TTC549 (cell line): ENCODE measurements around the gene RCAN3.
"Not testable (repeated sequence)": the region's sequence is repeated elsewhere in the genome, so short reads cannot be mapped to it uniquely, and the experiment has no call there.

Source experiments
- FAIRE-seq: peaks from 2 replicates; lab custom pipeline; 2012; peaks lifted over from hg19 to GRCh38; lab: Jason Lieb, UNC

The RCAN3 gene

DNA sequence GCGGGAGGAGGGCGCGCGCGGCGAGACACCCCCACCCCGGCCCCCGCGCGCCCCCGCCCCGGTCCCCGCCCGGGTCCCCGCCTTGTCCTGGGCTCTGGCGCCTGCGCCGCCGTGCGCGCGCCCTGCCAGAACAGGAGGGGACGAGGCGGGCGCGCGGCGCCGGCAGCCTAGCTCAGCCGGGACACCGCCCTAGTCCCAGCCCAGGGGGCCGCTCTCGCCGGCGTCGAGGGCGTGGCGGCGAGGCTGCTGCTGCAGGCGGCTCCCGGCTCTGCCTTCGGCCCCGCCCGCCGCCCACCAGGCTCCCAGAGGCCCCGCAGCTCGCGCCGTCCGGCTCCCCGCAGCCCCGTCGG, at the start of gene RCAN3:
Gene RCAN3, plus strand, starts transcription at position 128 of the 350 bp plus-strand sequence. CDS start 11,537 bp downstream, outside the sequence.
- FAIRE-seq: no peak

DNA sequence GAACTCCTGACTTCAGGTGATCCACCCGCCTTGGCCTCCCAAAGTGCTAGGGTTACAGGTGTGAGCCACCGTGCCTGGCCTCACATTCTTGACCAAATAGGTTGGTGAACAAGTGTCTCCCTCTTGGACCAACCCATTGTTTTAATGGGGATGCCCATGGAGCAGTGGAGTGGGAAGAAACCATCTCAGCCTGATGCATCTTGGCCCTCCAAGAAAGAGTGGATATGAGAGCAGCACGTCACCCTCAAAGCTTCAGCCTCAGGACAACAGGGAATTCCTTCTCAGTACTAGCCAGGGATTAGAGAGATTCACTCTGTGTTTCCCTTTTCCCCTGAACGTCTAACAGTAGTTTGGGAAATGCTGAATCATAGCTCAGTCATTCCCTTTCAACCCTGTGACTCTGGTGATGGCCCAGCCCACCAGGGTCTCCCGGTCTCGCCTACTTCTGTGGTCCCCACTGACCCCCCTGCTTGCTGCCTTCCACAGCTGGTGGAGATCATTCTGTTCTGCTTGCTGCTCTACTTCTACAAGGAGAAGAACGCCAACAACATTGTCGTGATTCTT, 49.6 kb upstream of the RCAN3 start:
- no peak for FAIRE-seq

DNA sequence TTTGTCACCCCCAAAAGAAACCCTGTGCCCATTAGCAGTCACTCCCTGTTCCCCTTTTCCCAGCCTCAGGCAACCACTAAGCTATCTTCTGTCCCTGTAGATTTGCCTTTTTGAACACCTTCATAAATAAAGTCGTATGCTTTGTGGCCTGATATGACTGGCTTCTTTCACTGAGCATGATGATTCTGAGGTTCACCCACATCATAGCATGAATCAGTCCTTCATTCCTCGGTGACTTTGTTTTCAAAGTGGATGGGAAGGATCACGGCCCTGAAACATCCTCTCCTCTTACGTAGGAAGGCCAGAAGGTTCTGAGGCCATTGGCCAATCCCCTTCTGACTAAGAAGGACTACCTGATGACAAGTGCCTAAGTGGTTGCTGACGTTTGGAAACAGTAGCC, 48.0 kb upstream of the RCAN3 start:
- no peak for FAIRE-seq

DNA sequence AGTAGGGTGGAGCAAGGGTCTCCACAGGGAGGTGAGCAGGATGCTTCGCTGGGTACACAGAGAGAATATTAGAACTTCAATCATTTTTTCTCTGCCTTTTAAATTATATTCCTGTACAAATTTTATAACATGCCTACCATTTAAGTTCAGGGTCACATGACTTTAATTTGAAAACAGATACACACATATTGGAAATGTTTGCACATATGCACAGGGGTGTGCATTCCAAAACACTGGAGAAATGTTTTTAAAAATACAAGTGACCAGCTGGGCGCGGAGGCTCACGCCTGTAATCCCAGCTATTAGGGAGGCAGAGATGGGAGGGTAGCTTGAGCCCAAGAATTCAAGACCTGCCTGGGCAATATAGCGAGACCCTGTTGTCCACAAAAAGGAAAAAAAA, 47.4 kb upstream of the RCAN3 start:
- no peak for FAIRE-seq

DNA sequence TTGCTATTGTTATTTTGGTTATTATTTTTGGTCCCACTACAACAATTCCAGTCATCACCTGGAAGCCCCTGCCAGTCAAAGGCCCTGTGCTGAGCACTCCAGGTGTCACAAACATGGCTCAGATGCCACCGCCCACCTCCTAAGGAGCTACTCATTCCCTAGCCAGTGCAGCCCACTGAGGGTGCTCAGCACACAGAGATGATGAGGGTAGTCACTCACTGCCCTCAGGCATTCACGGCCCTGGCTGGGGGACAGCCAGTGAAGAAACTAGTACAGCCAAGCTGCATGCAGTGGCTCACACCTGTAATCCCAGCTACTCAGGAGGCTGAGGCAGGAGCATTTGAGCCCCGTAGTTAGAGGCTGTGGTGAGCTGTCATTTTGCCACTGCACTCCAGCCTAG, 44.8 kb upstream of the RCAN3 start:
- no peak for FAIRE-seq

DNA sequence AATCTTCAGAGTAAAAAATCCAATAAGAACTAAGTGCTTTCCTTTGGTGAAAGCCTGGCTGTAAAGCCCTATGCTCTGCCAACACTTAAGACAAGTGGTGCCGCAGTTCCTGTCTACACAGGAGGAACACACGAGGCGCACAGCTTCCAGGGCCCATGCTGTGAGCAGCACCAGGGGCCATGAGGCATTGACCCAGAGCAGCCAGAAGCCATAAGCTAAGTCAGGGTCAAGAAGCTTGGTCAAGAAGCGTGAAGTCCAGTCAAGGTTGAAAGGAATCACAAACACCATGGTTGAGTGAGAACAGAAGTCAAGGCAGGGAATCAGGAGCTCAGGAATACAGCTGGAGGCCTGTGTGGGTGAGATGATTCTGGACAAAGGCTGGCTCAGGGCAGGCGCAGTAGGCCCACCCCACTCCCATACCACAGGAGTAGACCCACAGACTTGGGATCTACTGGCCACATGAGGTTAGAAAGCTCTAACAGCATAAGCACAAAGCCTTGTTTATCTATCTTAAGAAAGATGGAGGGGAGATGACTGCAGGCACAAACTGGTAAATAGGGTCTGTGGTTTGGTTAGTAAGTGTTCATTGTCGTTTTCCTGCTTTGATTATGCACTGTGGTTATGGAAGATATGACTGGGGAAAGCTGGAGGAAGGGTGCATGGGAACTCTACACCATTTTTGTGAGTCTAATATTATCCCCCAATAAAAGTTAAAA, 42.9 kb upstream of the RCAN3 start:
- no peak for FAIRE-seq

DNA sequence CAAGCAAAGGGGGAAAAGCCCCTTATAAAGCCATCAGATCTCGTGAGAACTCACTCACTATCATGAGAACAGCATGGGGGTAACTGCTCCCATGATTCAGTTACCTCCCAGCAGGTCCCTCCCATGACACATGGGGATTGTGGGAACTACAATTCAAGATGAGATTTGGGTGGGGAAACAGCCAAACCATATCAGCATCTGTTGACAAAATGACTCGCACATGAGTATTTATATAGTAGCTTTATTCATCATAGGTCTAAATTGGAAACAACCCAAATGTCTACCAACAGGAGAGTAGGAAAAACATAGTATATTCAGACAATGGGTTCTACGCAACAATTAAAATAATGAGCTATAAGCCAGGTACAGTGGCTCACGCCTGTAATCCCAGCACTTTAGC, 40.5 kb upstream of the RCAN3 start:
- not testable (repeated sequence) for FAIRE-seq

DNA sequence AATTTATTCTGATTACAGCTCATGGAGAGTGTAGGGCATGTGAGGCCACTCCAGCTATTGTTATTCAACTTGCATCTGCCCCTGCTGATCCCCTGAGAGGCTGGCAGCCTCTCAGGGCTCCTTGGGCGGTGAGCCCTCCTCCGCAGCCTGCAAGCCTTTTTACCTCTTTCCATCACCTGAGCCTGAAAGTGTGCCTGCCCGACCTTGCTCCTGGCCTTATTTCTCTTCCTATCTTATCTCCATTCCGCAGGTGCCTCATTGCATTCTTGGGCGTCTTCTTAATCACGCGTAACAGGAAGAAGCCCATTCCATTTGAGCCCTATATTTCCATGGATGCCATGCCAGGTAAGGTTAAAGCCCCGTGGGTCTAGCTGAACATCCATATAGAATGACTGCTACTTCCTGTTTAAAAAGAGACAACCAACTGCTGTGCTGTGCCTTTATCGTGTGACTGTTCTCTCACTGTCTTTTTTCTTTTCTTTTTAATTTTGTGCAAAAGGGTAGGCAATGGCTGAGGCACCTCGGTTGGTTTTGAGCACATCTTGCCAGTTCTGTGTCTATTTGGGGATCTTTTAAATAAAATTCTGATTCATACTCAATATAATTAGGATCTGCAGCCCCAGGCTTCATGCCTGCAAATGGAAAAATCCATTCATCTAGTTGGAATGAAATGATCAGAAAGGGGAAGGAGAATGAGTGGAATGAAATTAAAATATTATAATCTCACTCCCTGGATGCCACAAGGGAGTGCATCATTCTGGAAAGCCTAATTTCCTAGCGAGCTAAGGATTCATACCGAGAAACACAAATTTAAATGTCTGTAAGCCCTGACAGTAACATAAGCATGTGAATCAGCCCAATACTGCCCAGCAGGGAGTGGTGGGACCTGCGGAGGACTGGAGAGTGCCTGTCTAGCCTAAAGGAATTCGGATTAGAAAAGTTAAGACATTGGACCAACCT, 38.6 kb upstream of the RCAN3 start:
- FAIRE-seq: no peak

DNA sequence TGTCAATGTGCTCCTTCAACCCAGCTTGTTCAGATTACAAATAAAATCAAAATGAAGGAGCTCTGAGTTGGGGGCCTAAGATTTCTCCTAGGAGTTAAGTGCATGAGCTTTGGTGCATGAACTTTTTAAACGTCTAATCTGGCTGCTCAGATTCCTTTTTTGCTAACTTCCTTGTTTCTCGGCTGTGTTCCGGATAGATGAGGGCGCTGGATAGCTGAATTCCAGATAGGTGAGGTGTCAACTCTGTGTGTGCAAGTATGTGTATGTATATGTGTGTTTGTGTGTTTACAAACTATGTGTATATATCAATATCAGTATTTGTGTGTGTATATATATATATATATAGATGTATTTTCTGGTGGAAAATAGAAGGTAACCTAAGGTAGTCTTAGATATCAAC, 37.5 kb upstream of the RCAN3 start:
- no peak for FAIRE-seq

DNA sequence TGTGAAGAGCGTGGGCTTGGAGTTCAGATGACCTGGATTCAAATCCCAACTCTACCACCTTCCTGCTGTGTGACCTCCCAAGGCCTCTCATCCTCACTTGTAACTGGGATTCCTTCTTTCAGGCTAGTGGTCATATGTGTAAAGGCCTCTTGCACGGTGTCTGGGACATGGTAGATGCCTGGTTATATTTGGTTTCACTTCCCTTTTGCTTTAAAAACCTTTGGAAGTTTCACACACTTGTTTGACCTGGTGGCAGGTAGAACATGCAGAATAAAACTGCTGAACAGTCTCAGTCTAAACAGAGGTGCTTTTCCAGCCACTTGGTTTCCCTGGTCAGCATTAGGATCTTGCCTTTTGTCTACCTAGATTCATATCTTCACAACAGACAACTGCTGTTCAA, 37.0 kb upstream of the RCAN3 start:
- no peak for FAIRE-seq

DNA sequence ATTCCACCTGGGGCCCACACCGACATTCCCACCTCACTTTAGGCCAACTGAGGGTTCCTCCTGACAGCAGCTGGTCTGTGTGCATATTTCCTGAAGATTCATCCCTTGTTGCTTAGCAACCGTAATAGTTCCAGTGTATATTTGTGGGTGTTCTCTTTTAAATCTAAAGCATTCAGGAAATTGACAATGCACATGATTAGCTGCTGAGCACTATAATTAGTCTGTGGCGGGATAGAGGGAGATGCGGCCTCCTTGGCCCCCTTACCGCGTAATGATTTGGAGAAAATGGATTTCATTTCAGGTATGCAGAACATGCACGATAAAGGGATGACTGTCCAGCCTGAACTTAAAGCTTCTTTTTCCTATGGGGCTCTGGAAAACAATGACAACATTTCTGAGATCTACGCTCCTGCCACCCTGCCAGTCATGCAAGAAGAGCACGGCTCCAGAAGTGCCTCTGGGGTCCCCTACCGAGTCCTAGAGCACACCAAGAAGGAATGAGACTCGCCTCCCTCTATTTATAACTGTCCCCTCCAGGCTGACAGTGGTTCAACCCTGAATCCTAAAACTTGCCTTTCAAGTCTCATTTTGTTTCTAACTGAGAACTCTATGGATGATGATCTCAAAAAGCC, 33.8 kb upstream of the RCAN3 start:
- FAIRE-seq: no peak

DNA sequence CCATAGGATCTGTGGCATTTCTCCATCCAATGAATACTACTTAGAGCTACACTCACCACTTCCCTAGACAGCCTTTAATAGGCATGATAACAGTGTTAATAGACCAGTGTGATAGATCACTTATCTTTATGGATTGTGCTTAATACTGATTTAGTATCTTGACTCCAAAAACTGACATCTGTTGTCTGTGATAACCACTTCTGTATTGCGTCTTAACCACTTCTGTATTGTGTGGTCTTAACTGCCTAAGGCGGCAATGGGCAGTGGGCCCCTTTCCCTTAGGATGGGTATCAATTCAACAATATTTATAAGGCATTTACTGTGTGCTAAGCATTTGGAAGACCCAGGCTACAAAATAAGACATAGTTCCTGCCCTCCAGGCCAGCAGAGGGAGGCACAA, 32.0 kb upstream of the RCAN3 start:
- FAIRE-seq: no peak

DNA sequence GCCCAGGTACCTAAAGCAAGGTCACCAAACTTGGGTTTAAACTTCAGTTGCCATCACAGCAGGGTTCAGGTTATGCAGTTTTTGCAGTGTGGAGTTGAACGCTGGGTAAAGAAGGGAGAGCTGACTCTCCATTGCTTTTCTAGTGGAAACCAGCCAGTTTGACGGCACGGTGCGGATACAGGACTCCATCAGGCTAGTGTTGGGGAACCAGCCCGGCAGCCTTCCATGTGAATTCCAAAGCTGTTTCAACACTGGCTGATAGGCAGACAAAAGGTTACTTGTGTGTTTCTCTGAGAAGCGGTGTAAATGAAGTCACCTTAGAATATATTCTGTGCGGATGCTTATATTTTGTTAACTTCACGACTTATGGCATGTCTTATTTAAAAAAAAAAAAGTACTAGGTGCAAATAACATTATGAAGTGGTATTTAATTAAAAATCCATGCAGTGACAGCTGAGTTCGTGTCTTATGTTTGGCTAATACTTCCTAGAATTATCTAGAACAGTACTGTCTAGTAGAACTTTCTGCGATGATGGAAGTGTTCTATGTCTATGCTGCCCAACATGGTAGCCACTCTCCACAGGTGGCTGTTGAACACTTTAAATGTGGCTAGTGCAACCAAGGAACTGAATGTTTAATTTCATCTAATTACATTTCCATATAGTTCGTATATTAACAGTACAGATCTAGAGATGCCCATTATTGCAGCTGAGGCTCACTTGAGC, 29.9 kb upstream of the RCAN3 start:
- no peak for FAIRE-seq

DNA sequence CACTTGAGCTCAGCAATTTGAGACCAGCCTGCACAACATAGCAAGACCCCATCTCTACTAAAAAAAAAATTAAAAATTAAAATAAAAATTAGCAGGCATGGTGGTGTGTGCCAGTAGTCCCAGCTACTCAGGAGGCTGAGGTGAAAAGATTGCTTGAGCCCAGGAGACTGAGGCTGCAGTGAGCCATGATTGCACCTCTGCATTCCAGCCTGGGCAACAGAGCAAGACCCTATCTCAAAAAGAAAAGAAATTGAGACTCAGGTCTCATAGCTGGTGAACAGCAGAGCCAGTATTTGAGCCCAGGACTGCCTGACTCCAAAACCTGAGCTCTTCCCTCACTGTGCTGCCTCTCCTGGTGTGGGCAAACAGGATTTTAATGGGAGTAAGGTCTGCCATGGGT, 28.4 kb upstream of the RCAN3 start:
- no peak for FAIRE-seq

DNA sequence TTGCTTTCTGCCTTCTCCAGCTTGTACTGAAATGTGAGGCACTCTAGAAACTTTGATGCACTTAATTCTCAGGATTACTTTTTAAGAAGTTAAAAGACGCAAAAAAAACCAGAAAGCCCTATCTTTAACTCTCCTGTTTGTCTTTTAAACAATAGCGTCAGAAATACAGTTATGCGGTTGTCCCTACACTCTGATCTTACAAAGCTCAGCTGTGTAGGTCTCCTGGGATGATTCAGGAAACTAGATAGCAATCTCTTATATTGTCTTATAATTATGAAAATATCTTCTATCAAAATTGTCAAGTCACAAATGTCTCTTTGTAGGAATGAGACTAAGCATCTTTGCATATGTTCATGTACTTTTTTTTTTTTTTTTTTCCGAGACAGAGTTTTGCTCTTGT, 26.9 kb upstream of the RCAN3 start:
- FAIRE-seq: no peak

DNA sequence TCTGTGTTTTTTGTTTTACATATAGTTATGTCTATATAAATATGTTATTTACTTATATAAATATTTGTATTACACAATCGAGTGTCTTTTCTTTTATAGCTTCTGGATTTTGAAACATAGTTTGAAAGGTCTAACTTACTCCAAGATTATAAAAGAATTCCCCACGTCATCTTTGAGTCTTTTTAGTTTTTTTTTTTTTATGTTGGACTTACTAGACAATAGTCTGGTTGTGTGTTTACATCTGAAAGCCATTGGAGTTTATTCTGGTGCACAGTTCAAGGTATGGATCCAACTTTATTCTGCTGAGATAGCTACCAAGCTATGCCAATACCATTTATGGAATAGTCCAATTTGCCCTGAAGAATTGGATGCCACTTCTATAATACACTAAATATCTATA, 26.1 kb upstream of the RCAN3 start:
- FAIRE-seq: no peak

DNA sequence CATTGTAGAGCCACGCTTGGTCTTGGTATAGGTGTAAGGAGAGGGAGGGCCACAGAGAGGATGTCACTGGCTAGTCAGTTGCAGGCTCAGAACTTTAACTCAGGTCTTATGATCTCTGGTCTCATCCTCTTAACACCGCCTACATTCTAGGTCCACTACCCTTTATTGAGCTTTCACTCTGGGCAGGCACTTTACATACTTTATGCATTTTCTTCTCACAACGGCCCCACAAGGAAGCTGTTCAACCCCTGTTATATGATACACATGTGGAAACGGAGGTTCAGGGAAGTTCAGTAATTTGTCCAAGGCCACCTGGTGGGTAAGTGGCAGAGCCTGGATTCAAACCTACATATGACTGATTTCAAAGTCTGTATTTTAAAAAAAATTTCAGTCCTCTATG, 25.3 kb upstream of the RCAN3 start:
- FAIRE-seq: no peak

DNA sequence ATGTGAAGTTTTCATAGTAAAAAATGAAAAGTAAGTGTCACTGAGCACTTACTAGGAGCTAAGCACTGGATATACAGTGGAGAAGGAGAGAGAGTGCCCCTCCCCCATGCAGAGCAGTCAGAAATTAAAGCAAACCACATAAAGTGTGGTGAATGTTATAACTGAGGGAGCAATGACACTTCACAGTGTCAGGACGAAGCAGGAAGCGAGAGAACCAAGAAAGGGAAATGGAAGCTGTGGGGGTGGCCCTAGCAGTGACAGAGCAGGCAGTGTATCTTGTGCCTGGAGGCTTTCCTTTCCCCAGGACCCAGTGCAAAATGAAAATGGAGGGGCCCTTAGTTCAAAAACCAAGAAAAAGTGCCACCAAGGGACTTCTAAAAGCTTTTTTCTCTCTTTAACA, 21.5 kb upstream of the RCAN3 start:
- FAIRE-seq: no peak

DNA sequence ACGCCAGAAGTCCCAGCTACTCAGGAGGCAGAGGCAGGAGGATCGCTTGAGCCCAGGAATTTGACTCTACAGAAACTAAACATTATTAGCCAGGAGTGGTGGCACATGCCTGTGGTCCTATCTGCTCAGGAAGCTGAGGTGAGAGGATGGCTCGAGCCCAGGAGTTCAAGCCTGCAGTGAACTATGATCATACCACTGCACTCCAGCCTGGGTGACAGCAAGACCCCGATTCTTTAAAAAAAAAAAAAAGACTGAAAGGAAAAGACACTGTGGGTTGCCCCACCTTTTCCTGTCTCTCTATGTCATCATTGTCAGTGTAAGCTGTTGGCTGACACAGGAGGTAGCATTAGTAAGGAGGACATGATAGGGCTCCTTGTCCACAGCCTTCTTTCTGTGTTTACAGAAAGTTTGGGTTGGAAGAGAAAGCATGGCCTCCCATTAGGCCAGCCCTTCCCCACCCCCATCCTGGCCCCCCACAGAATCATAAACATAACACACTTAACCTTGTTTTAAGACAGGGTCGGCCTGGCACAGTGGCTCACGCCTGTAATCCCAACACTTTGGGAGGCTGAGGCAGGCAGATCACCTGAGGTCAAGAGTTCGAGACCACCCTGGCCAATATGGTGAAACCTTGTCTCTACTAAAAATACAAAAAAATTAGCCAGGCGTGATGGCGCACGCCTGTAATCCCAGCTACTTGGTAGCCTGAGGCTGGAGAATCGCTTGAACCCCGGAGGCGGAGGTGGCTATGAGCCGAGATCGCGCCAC, 20.6 kb upstream of the RCAN3 start:
- FAIRE-seq: no peak

DNA sequence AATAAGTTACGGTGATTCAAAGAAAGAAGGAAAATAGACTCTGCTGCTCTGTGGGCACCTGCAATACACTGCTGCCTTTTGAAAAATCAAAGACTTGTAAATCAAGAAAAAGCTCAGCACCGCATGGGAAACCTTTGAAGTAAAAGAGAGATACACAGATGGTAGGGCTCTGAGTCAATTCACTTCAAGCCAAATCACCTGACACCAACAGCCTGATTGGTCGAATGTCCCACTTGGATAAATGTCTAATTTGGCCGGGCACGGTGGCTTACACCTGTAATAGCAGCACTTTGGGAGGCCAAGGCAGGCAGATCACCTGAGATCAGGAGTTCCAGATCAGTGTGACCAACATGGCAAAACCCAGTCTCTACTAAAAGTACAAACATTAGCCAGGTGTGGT, 19.2 kb upstream of the RCAN3 start:
- no peak for FAIRE-seq

DNA sequence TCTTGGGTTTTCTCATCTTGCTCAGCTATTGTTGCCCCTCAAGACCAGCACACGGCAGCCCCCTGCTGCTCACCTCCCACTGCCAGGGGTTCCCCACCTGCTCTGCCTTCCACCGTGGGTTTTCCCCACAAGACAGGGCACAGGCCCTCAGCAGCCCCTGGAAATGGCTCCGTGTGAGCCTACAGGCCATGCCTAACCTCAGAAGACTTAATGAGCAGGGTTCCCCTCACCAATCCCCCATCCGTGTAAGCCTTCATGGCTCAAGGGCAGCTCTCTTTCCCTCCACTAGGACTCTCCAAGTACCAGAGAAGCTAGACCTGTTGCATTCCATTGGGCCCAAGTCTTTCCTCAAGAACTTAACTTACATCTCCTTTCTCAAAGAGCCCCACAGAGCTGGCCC, 18.4 kb upstream of the RCAN3 start:
- FAIRE-seq: no peak
